Measurements from ENCODE around the gene BMP8A.
A peak's percentile ranks its signal among the peaks of the same experiment; 100 is the strongest.
"Not testable (repeated sequence)": the region's sequence is repeated elsewhere in the genome, so short reads cannot be mapped to it uniquely, and the experiment has no call there.

Gene BMP8A

DNA sequence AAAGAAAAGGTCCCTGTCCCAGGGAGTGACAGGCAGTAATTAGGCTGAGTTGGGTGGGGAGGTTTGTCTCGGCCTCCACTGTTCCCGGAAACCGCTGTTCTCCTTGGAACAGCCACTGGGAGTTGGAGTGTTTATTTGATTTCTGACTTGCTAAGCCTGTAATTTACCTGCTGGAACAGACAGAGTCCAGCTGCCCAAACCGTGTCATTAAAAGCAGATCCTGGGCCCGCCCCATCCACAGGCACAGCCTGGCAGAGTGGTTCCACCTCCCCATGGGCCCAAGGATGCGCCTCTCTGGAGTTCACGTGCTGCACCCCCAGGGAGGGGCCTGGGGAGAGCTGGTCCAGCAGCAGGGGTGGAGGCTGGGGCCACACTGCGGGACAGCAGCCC is 35.7 kb downstream of the BMP8A start:
- DNase-seq, result not testable (repeated sequence)

DNA sequence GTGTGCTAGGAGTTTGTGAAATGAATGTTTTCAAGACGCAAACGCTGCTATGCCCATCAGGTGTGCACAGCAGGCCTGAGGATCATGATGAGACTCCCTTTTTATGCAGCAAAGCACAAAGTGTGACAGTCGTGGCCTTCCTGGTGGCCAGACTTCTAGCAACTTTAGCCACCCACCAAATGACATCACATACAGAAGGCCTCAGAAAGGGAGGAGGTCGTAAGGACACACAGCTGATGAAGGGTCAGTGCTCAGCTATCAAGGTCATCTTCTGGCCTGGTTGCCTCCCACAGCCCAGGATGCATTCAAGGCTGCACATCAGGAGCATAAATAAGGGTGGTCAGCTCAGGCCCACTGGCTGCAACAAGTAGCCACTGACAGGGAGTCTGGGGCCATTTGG is 36.6 kb downstream of the BMP8A start:
- no peak for DNase-seq

DNA sequence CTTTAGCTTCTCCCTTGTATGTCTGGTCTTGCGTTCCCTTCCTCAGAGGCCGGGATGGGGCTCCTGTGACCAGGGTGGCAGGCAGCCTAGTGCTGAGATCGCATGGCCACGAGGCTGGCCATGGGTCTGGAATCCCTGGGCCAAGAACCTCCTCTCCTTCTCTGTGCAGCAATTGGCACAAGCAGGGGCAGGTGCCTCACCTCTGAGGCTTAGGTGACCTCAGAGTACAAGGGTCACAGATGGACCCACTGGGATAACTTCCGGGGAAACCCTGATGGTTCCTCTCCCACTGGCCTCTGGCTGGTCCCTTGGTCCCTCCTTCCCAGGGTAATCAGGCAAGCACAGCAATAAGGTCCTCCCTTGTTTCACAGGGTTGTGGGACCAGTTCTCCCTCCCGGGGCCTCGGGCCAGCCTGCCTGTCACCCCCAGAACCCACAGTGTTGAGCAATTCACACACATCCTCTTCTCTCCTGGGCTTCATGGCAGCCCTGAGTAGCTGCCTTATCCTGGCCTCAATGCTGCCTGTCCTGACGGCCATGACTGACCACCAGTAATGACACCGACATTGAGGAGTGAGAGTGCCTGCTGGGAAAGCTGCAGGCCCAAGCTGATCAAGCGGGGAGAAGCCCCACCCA is 38.6 kb downstream of the BMP8A start:
- peak in 3 of 4 experiments; percentile 33 to 55 (median 46) for DNase-seq

DNA sequence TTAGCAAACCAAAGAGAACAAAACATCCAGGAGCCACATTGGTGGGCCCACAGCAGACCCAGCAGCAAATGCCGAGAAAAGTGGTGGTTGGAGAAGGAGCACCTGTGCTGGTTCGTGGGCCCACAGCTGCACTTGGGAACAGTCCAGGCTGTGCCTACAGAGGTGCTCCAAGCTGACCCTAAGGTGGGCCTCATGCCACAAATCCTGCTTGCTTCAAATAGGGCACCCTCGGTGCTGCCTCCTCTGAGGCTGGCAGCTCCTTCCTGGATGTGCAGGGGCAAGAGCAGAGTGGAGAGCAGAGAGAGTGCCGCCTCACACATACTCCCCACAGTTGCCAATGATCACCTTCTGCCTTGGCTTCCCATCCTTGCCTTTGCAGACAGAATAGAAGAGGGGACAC is 40.1 kb downstream of the BMP8A start:
- no peak for DNase-seq

DNA sequence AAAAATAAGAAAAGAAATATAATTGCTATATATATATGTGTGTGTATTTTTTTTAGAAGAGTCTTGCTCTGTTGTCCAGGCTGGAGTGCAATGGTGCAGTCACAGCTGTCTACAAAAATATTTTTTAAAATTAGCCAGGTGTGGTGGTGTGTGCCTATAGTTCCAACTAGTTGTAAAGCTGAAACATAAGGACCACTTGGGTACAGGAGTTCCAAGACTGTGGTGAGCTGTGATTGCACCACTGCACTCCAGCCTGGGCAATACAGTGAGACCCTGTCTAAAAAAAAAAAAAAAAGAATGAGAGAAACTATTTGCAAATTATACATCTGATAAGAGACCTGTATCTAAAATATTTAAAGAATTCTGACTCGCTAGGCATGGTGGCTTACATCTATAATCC is 42.0 kb downstream of the BMP8A start:
- no peak for DNase-seq

DNA sequence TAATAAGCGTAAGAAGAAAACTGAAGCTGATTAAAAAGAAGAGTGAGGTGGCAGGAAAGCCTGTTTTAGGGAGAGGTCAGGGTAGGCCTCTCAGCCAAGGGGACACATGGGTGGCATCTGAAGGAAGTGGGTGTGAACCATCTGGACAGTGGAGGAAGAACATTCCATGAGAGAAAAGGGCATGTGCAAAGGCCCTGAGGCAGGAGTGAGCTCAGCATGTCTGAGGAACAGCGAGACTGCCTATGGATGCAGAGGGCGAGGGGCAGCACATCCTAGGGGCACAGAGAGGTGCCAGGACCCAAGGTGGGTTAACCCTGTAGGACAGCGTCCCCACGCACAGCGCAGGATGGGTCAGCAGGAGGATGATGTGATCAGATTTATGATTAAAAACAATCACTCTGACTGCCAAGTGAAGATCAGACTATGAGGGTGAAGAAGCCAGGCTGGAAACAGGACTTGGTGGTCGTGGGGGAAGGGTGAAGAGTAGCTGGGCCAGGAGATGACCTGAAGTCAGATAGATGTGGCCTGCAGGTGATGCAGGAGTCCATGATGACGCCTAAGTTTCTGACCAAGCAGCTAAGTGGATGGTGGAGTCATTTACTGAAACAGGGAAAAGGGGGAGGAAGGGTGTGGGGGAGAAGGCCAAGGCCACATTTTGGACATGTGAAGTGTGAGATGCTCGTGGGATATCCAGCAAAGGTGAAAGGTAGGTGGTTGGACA is 47.3 kb downstream of the BMP8A start:
- DNase-seq, result no peak

DNA sequence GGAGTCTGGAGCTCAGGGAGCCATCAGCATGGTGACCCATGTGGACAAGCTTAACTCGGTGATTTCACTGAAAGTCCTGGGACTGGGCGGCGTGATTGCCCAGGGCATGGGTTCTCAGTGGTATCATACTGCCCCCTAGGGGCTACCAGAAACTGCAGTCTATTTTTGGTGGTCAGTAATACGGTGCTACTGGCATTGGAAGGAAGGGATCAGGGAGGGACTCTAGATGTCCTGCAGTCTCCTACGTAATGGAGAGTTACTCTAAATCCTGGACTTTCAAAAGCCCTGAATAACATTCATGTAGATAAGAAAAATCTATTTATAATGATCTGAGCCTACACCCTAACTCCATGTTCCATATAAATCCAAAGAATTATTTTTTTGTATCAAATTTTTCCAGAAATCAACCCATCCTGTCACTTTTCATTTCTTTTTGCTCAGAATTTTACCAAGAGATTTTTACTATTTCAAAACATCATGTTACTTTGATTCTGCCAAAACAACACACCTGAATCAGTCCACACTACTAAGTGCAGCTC is 47.9 kb downstream of the BMP8A start:
- peak; percentile 83 to 89 (median 88) for DNase-seq

DNA sequence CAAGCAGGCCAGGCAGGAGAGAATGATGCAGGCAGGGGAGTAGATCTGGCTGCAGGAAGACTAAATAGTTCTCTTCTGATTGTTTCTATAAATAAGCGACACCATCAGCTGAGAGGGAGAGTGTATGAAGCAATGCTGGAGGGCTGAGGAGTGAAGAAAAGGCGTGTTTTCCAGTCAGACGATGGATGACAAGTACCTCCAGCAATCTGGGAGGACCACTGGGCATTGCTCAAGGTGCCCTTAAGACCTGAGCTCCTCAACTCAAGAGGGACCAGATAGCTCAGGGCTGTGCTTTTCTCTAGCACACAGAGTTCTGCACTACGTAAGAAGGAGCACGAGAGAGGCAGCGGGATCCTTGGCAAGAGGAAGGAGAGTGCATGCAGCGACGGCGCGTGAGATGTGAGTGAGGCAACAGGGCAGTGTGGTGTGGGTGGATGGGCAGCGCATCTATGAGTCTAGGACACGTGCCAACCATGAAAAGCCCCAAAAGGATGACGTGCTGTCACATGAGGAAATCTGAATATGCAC is 49.1 kb downstream of the BMP8A start:
- DNase-seq, result peak; percentile 97 to 99 (median 98)

DNA sequence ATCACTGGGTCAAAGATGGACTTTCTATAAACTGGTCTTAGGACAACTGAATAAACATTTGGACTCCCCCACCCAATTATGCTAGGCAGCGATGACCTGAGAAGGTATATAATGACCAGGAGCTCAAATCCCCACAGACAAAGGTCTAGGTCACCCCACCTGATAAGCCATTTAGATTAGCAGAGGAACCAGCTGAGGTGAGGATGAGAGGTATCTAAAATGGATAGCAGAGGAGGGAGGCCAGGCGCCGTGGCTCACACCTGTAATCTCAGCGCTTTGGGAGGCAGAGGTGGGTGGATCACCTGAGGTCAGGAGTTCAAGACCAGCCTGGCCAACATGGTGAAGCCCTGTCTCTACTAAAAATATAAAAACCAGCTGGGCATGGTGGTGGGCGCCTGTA is 51.5 kb downstream of the BMP8A start:
- no peak for DNase-seq

DNA sequence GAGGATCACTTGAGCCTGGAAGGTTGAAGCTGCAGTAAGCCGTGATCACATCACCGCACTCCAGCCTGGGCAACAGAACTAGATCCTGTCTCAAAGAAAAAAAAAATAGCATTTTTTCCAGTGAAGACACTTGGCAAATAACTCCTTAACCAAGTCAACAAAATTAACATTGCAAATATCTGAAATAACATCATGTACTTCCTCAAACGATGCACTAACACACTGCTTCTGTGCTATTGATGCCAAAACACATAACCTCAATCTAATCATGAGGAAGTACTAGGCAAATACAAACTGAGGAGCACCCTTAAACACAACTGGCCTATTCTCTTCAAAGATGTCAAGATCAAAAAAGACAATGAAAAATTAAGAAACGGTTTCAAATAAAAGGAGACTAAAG is 52.9 kb downstream of the BMP8A start:
- peak; percentile 35 to 79 (median 56) for DNase-seq

DNA sequence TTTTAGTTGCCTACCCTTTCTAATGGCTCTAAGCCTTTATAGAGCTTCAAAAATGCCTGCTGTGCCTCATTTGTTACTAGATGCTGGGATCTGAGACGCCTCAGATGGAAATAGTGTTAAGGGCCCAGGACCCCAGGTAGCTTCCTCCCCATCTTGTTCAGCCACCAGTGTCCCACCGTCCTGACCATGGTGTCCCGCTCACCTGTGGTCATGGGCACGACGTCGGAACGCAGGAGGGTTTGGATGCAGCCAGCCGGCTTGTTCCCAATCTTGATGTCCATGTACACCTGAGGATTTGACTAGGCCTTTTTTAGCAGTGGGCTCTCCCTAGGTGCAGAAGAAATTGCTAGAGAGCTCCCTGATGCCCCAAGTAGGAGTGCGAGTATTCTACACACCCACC is 54.1 kb downstream of the BMP8A start:
- DNase-seq, result no peak

DNA sequence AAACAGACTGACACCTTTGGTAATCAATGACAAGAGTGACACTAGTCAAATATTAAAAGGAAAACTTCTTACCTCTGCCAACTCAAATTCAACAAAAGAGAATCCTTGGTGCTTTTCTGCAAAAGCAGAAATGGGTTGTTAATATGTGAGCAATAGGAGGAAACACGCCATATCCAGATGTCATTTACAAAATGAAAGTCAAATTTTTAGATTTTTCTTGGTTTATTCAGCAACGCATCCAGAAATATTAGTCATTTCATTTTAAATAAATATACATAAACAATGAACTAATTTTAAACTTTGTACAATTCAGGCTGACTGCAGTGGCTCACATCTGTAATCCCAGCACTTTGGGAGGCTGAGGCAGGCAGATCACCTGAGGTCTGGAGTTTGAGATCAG is 62.8 kb downstream of the BMP8A start:
- DNase-seq, result no peak

DNA sequence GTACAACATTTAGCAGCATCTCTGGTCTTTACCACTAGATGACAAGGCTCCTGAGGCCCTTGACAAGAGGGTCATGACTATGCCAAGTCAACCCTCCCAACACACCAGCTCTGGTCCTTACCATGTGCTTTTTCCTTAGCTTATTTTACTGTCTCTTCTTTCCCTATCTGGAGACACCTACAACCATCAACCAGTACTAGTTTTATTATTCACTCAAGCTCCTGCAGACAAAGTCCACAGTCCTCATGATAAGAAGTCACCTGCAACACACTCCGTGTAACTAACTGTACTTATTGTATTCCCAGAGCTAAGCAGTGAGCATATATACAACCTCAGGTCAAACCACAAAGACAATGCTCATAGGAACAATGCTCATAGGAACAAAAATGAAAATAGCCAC is 69.8 kb downstream of the BMP8A start:
- no peak for DNase-seq

DNA sequence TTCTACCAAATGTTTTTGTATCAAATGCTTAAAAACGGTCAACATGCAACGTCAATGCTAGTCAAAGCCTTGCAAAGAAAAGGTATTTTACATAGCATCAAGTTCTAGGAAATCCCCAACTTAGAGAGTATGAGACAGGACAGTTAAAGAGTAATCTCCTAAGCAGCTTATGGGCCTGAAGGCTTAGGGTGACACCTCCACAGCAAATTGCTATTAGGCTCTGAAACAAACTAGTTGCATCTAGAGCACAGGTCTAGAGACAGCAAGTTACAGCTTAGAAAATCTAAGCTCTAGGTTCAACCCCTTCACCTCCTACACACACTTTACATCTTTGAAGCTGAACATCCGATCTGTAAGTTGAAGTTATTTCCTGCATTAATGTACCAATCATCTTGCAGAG is 71.5 kb downstream of the BMP8A start:
- DNase-seq, result no peak

DNA sequence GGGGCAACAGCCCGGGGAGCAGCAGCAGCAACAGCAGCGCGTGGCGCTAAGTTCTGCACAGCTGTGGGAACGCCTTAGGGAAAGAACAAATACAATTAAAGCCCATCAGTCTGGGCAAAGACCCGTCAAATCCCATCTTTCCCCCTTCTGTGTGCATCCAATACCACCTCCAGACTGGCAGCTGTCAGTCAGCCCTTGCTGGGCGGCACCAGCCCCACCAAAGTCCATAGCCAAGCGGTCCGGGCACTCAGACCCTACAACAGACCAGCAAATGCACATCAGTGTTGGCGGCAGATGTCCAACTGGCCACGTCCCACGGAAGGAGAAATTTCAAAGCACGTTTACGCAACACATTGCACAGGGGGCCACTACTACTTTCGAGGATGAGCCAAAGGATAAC is 72.2 kb downstream of the BMP8A start:
- no peak for DNase-seq

DNA sequence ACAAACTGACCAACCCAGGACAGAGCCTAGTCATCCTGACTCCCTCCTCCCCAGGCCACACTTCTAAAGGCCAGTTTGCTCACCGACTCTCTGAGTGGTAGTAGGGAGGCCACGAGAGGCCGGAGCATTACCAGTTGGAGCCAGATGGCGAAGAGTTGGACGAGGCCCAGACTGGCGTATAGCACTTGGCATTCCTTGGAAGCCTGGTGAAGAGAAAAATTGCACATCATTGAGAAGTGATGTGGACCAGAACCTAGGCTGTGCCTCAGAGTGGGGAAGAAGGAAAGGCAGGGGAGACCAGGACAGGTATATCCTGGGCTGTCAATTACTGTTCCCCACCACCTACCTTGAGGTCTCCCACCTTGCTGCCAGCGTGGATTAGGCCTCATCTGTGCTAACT is 72.9 kb downstream of the BMP8A start:
- no peak for DNase-seq

DNA sequence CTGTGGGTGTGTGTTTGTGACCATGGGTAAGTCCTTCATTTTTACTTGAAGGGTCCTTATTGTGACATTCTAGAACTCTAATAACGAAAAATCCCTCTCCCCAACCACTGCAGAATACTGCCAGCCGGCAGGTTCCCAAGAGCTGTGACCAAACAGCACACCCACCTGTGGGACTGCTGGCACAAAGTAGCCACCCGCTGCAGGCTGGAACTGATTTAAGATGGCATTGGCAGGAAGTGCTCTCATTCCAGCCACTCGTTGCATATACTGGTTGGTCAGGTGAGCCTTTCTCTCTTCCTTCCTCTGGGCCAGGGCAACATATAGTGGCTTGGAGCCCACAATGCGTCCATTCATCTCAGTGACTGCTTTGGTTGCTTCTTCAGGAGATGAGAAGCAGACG is 73.5 kb downstream of the BMP8A start:
- no peak for DNase-seq

DNA sequence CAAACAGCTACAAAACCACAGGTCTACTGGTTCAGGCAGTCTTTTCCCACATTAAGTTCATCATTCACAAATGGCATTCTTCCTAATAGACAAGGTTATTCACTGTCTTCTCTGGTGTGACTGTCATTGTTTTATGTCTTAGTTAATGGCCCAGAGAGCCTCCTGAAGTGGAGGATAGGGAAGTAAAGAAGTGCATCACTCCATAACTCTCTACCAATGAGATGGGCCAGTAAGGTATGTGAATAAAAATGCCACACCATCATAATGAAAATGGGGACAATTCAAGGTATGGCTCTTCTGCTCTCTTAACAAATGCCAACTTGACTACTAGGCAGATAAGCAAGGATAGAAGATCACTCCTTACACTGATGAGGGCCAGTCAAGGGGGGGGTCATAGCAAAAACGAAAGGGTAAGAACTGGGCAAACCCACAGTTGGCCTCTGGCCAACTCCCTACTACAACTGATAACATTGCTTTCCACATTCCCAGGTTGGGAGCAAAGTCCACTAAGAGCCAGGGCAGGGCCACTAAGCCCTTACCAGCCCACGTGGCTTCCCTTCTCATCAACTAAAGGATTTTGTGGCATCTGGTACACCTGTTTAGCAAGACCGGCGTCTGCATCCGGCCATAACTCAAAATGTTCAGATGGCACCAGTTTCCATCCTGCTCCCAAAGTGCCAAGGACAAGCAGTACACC is 75.2 kb downstream of the BMP8A start:
- no peak for DNase-seq

DNA sequence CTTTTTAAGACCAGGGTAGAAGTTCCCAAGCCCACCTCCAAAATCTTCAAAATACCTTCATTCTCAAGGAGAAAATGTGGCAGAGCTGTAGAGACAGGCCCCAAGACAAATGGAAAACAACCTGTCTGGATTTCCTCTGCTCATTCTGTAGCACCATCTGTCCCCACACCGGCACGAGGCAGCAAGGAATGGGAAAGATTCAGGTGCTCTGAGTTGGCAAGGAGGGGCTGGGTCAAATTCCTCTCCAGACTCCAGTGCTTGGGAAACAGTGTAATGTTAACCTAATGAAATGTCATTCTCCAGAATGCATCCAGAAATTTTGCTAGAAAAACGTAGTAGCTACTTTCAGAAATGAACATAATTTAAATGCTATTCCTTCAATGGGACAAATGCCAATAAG is 75.9 kb downstream of the BMP8A start:
- no peak for DNase-seq

DNA sequence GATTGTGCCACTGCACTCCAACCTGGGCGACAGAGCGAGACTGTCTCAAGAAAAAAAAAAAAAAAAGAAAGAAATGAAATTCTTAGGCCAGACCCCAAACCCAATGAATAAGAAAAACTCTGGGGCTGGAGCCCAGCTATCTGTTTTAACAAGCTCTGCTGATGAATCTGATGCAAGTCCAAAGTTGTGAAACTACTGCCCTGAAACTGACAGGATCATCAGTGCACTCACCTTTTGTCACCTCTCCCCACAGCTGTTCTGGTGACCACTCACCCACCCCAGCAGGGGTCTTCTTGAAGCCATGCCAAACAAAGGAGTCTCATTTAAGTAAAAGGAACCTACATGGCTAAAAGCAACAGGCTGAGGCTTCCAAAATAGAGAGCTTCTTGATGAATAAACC is 76.8 kb downstream of the BMP8A start:
- DNase-seq, result no peak

DNA sequence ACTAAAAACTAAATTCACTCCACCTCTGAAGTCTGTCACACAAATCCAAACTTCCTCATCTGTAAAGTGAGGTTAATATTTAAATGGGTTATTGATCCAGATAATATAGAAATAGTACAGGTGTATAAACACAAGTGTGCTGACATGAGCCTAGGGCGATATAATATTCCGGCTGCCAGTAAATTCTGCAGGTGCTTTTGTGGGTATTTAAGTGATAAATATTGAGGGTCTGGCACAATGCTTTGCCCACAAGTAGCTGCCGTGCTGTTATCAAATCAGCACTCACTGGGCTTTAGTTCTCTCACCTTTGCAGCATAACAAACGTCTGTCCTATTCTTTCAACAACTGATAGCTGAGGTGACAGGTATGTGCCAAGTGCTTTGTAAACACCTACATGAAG is 77.6 kb downstream of the BMP8A start:
- no peak for DNase-seq

DNA sequence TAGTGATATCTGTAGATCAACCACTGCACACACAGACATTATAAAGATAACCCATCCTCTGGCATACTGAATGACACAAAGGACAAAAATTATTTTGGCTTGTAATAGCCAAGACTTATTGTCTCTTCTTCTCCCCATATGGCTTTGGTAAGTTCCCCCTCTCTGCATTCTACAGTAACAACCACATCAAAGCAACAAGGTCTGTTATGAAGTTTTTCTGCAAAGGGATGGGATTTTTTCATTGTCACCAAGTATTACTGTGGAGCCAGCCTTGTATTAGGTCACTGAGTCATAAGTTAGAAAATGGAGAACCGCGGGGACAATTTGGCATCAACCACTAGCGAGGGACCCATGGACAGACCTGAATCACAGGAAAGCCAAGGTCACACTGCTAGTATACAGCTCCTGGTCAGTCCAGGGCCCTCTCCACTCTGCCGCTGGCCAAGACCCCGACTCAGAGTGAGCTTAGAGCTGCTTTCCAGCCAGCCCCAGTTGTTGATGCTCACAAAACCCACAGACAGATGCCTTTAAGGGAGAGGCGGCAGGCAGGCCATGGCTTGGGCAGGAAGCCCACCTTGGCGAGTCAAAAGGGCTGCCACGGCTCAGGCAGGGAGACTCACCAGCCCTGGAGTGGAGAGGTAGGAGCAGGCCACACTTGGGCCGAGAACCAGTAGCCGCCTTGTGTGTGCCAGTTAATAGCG is 79.2 kb downstream of the BMP8A start:
- DNase-seq, result no peak

DNA sequence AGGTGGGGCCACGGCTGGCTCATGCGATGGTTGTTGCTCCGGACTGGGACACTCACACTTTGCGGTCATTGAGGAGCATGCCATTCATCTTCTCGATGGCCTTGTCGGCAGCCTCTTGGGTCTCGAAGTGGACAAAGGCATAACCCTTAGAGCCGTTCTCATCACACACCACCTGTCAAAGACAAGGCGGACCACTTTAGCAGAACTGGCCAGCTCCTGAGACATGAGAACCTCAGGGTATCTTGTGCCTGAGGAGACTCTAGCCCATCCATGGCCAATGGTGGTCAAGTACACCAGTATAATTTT is 79.7 kb downstream of the BMP8A start:
- no peak for DNase-seq
